ENCODE data around the gene ARGFX. TPM values are rescaled to one million over a fixed set of nuclear protein-coding genes. Genes with fewer than 3 reads are reported as not detected.

Gene ARGFX
- total RNA-seq, 2 donors from 2014 or later = not detected

Other genes starting within 250 kb of the ARGFX start
- 10 to 100 TPM; 11.5 to 49.6 TPM for gene POLQ, start 22.0 kb upstream of the ARGFX start, total RNA-seq
- not detected for gene FBXO40, start 25.4 kb downstream of the ARGFX start, total RNA-seq
- gene HCLS1, start 93.0 kb downstream of the ARGFX start, total RNA-seq = 100 to 1,000 TPM; 252 to 297 TPM
- gene GOLGB1, start 181.8 kb downstream of the ARGFX start, total RNA-seq = 10 to 100 TPM; 34.9 to 43.5 TPM